Type B pancreatic cell (in vitro differentiated cells): ENCODE results near the gene ZMYND8. TPM values are rescaled to one million over a fixed set of nuclear protein-coding genes. Genes with fewer than 3 reads are reported as not detected.

ENCODE experiments used
- DNase-seq: peaks from one replicate; pipeline ENCODE4 v3.0.0; 2021; ENCODE audit warnings: mixed read lengths; ENCODE audit not compliant: unreplicated experiment; ENCODE audit errors: extremely low spot score
- H3K27ac Mint-ChIP-seq: 2 replicates; pipeline ENCODE4 v1.8.0; 2021; ENCODE audit warnings: mild to moderate bottlenecking, mixed read lengths
- H3K27me3 Mint-ChIP-seq: 2 replicates; pipeline ENCODE4 v1.8.0; 2021; ENCODE audit warnings: mixed read lengths
- H3K36me3 Mint-ChIP-seq: 2 replicates; pipeline ENCODE4 v1.8.0; 2021; ENCODE audit warnings: mixed read lengths
- H3K4me1 Mint-ChIP-seq: one replicate; pipeline ENCODE4 v1.8.0; 2021; ENCODE audit warnings: mixed read lengths; ENCODE audit not compliant: unreplicated experiment
- H3K4me3 Mint-ChIP-seq: 2 replicates; pipeline ENCODE4 v1.8.0; 2021; ENCODE audit warnings: mild to moderate bottlenecking, mixed read lengths
- H3K9me3 Mint-ChIP-seq: 2 replicates; pipeline ENCODE4 v1.8.0; 2021; ENCODE audit warnings: mixed read lengths
- total RNA-seq: library from RNA; stranded (reverse); gene quantifications from 2 replicates; pipeline ENCODE4 v1.2.1, GENCODE V29; 2021; ENCODE audit warnings: low replicate concordance
- TF ChIP-seq, protein P1 (sequence below): fragments of 200-600 bp; sonication (generic); conservative IDR thresholded peaks from 2 replicates; pipeline ENCODE4 v1.5.0; 2021; ENCODE audit warnings: antibody characterized with exemption, mild to moderate bottlenecking

The ZMYND8 gene
- total RNA-seq, 1 donor from 2014 or later = 58.9 TPM

DNA sequence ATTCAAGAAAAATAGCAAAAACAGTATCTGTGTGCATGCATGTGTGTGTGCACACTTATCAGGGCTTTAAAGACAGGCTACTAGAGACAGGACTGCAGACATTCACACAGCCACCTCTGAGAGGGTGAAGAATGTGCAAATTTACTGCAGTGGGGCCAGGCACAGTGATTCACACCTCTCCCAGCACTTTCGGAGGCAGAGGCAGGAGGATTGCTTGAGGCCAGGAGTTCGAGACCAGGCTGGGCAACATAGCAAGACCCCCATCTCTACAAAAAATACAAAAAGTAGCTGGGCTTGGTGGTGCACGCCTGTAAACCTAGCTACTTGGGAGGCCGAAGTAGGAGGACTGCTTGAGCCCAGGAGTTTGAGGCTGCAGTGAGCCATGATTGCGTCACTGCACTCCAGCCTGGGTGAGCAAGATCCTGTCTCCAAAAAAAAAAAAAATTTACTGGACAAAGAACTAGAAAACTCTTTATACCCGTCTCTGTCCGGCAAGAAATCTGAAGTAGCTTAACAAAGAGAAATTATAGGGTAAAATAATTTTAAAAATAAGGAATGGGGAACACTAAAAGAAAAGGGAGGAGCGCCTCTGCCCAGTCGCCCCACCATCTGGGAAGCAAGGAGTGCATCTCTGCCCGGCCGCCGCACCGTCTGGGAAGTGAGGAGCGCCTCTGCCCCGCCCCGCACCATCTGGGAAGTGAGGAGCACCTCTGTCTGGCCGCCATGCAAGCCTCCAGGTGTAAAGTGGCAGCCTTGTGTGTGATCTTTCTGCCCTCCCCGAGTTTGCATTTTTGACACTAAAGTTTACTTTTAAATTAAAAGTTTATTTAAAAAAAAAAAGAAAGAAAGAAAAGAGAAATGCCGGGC, 105.1 kb downstream of the ZMYND8 start:
- H3K27ac Mint-ChIP-seq = no peak overlapping the region
- H3K4me3 Mint-ChIP-seq = no peak overlapping the region
- no peaks in the 10 kb centered on the region for H3K27me3 Mint-ChIP-seq
- DNase-seq = no peak
- H3K4me1 Mint-ChIP-seq = no peaks in the 10 kb centered on the region
- TF ChIP-seq, protein P1, sequence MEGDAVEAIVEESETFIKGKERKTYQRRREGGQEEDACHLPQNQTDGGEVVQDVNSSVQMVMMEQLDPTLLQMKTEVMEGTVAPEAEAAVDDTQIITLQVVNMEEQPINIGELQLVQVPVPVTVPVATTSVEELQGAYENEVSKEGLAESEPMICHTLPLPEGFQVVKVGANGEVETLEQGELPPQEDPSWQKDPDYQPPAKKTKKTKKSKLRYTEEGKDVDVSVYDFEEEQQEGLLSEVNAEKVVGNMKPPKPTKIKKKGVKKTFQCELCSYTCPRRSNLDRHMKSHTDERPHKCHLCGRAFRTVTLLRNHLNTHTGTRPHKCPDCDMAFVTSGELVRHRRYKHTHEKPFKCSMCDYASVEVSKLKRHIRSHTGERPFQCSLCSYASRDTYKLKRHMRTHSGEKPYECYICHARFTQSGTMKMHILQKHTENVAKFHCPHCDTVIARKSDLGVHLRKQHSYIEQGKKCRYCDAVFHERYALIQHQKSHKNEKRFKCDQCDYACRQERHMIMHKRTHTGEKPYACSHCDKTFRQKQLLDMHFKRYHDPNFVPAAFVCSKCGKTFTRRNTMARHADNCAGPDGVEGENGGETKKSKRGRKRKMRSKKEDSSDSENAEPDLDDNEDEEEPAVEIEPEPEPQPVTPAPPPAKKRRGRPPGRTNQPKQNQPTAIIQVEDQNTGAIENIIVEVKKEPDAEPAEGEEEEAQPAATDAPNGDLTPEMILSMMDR = no peak
- H3K9me3 Mint-ChIP-seq = no peaks in the 10 kb centered on the region
- peaks cover 25% of the 10 kb centered on the region for H3K36me3 Mint-ChIP-seq

DNA sequence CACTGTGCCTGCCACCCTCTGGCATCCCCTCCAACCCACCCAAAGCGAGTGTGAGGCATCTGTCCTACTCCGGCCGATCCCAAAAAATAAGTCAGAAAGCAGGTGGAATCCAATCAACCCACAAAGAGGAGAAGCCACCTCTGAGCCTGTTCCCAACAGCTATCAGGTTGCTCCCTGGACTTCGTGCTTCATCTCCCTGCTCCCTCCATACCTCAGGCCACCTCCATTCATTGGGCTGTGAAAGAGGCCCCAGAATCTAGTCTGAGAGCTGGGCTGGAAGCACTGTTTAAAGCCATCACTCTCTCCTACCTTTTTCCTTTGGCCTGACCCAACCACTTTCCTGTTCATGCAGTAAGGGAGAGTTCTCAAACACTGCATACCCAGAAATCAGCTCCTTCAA, 106.1 kb downstream of the ZMYND8 start:
- no peaks in the 10 kb centered on the region for H3K9me3 Mint-ChIP-seq
- TF ChIP-seq, protein P1 = no peak
- H3K36me3 Mint-ChIP-seq = peaks cover 30% of the 10 kb centered on the region
- no peaks in the 10 kb centered on the region for H3K4me1 Mint-ChIP-seq
- H3K27me3 Mint-ChIP-seq = no peaks in the 10 kb centered on the region
- no peak for DNase-seq
- no peak overlapping the region for H3K4me3 Mint-ChIP-seq
- no peak overlapping the region for H3K27ac Mint-ChIP-seq

DNA sequence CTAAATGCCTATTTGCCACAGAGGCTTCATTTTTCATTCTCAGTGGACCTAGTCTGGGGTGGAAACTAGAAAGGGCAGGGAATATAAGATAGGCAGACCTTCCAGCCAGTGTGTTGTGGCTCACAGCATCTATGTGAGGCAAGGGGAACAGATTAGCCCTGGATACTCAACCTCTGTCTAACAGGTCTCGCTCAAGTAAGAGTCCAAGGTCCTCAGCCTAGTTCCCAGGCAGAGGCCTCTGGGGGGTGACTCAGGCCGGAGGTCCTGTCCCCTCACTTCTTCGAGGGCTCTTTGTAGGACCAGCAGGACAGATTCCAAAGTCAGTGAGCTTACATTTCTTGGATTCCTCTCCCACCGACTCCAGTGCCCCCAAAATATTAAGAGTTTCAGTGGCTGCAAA, 106.6 kb downstream of the ZMYND8 start:
- no peaks in the 10 kb centered on the region for H3K27me3 Mint-ChIP-seq
- no peak overlapping the region for H3K4me3 Mint-ChIP-seq
- TF ChIP-seq, protein P1 = no peak
- H3K9me3 Mint-ChIP-seq = no peaks in the 10 kb centered on the region
- DNase-seq = no peak
- H3K36me3 Mint-ChIP-seq = peaks cover 30% of the 10 kb centered on the region
- no peaks in the 10 kb centered on the region for H3K4me1 Mint-ChIP-seq
- H3K27ac Mint-ChIP-seq = no peak overlapping the region

DNA sequence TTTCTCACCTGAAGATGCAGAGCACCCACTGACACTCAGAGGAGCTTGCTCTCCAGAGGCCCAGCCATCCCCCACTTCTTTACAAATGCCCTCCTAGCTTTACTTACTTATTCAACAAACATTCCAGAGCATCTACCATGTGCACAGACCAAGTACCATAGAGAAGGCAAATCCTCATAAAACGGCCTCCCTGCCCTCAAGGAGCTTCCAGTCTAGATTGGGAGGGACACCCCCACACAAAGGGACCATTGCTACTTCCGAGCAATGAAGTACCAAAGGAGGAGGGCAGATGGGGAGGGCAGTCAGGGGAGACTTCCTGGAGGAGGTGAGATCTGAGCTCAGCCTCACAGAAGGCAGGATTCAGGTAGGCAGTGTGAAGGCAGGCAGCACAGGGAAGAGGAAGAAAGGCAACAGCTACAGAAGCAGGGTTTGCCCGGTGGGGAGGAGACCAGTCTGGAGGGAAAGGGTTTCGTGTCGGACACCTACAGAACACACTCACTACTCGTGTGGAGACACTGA, 108.0 kb downstream of the ZMYND8 start:
- Mint-ChIP-seq H3K27ac (no peak overlapping the region), H3K36me3 (peaks cover 31% of the 10 kb centered on the region)
- DNase-seq = no peak

DNA sequence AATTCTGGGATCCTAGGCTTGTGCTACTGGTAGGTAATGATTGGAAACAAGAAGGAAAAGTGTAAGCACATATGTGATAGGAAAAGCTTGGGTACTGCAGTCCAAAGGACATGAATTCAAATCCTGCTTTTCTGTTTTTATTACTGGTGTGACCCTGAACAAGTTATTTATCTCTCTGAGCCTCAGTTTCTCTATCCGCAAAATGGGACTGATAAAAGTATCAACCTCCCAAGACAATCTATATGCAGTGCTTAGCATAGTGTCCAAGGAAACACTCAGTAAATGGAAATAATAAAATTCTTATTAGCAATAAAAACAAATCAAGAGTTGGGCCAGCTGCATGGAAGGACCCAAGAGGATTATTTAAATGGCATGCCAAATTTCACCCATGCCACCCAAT, 108.5 kb downstream of the ZMYND8 start:
- Mint-ChIP-seq H3K27me3 (no peaks in the 10 kb centered on the region), H3K27ac (no peak overlapping the region), H3K4me1 (peaks cover 11% of the 10 kb centered on the region), H3K36me3 (peaks cover 31% of the 10 kb centered on the region), H3K4me3 (no peak overlapping the region), H3K9me3 (no peaks in the 10 kb centered on the region)
- DNase-seq = no peak
- TF ChIP-seq, protein P1 = no peak

More for the DNA sequence above, 108.0 kb downstream of the ZMYND8 start:
- Mint-ChIP-seq H3K4me1 (peaks cover 6% of the 10 kb centered on the region), H3K9me3 (no peaks in the 10 kb centered on the region), H3K4me3 (no peak overlapping the region), H3K27me3 (no peaks in the 10 kb centered on the region)
- TF ChIP-seq, protein P1 = no peak
